Panc1 (cell line): ENCODE measurements around the gene CASQ2. TPM values are rescaled to one million over a fixed set of nuclear protein-coding genes. Genes with fewer than 3 reads are reported as not detected.

ENCODE experiments used
- ATAC-seq: fragments of 200-7000 bp; cut with Tn5 transposase; 2 replicates; pipeline ENCODE4 v1.9.1; 2020; ENCODE audit warnings: mild to moderate bottlenecking, moderate library complexity
- BruUV-seq: library from RNA; stranded (reverse); fragments of 400-500 nt; replicated peaks from 2 replicates; lab custom pipeline; 2021; lab: Mats Ljungman, UMichigan
- CTCF ChIA-PET: fragments of 300-600 bp; sonication (Branson Sonifier 250); formaldehyde crosslinking; loops from one replicate; lab custom pipeline; 2022; ENCODE audit warnings: antibody characterized with exemption; lab: Charles Lee
- POLR2A ChIA-PET: fragments of 300-600 bp; sonication (Branson Sonifier 250); formaldehyde crosslinking; loops from one replicate; lab custom pipeline; 2022; ENCODE audit warnings: antibody characterized with exemption; lab: Charles Lee
- DNase-seq: peaks from one replicate; pipeline ENCODE4 v3.0.0-alpha.2; 2010; ENCODE audit warnings: low read depth, low spot score
- H3K27ac ChIP-seq: 2 replicates; pipeline ENCODE4 v1.5.1; 2011; ENCODE audit warnings: mild to moderate bottlenecking, low read length, inconsistent platforms
- H3K27me3 ChIP-seq: fragments of 200-500 bp; sonication (Bioruptor generic); 2 replicates; pipeline ENCODE4 v1.6.0; 2014; ENCODE audit warnings: low read length, inconsistent platforms; ENCODE audit not compliant: control insufficient read depth, insufficient read depth
- H3K36me3 ChIP-seq: fragments of 200-500 bp; sonication (Bioruptor generic); 2 replicates; pipeline ENCODE4 v1.5.1; 2014; ENCODE audit warnings: inconsistent platforms, mild to moderate bottlenecking, low read length, moderate library complexity; ENCODE audit not compliant: control insufficient read depth, insufficient read depth
- H3K4me1 ChIP-seq: 2 replicates; pipeline ENCODE4 v1.5.1; 2011; ENCODE audit warnings: inconsistent platforms, mild to moderate bottlenecking, low read length, moderate library complexity; ENCODE audit not compliant: control insufficient read depth, insufficient read depth
- H3K4me3 ChIP-seq, 2 experiments: 2 replicates each; pipeline ENCODE4 v1.5.1; 2011 to 2012; ENCODE audit warnings: low read depth in 2 of 2, low read length in 2 of 2, mild to moderate bottlenecking in 2 of 2, inconsistent platforms in 1 of 2, moderate library complexity in 1 of 2
- H3K9me3 ChIP-seq: fragments of 200-500 bp; sonication (Bioruptor generic); 2 replicates; pipeline ENCODE4 v1.5.1; 2014; ENCODE audit warnings: low read depth, mild to moderate bottlenecking, inconsistent platforms, low read length, moderate library complexity; ENCODE audit not compliant: control insufficient read depth, insufficient read depth
- POLR2AphosphoS5 ChIP-seq: IDR thresholded peaks from 2 replicates; pipeline ENCODE4 v1.6.1; 2012; ENCODE audit warnings: mild to moderate bottlenecking, low read depth, low read length, moderate library complexity
- SIN3A ChIP-seq: IDR thresholded peaks from 2 replicates; pipeline ENCODE4 v1.6.1; 2012; ENCODE audit warnings: low read depth, mild to moderate bottlenecking, low read length, moderate library complexity, borderline replicate concordance; ENCODE audit not compliant: insufficient read depth
- TCF7L2 ChIP-seq: IDR thresholded peaks from 2 replicates; pipeline ENCODE4 v1.6.1; 2011; ENCODE audit warnings: mild to moderate bottlenecking, low read depth, low read length, inconsistent platforms
- in situ Hi-C: cut with HindIII; loops from 2 replicates; pipeline ENCODE4 v1.10.0; 2016; ENCODE audit warnings: low sequenced_read_pairs, low pct_unique_long_range_greater_than_20kb
- intact Hi-C: fragments of 100-400 bp; cut with micrococcal nuclease; formaldehyde crosslinking; loops from one replicate; pipeline ENCODE4 v1.10.0; 2022; ENCODE audit not compliant: unreplicated experiment
- total RNA-seq: library from RNA; stranded (reverse); gene quantifications from one replicate; pipeline ENCODE4 v1.2.1, GENCODE V29; 2021; ENCODE audit not compliant: unreplicated experiment
- TF ChIP-seq, protein P1 (sequence below), 2 experiments: IDR thresholded peaks; 2 replicates each; pipeline ENCODE4 v1.6.1; 2011 to 2012; ENCODE audit warnings: low read depth in 2 of 2, control low read depth in 1 of 2, low read length in 1 of 2, mild to moderate bottlenecking in 1 of 2, moderate library complexity in 1 of 2; ENCODE audit not compliant: insufficient read depth in 1 of 2
- TF ChIP-seq, protein P2 (sequence below): fragments of 450-650 bp; IDR thresholded peaks from 2 replicates; pipeline ENCODE4 v1.5.1; 2017; ENCODE audit warnings: mild to moderate bottlenecking

CASQ2 gene
- total RNA-seq, 1 experiment from 2014 or later = not detected

DNA sequence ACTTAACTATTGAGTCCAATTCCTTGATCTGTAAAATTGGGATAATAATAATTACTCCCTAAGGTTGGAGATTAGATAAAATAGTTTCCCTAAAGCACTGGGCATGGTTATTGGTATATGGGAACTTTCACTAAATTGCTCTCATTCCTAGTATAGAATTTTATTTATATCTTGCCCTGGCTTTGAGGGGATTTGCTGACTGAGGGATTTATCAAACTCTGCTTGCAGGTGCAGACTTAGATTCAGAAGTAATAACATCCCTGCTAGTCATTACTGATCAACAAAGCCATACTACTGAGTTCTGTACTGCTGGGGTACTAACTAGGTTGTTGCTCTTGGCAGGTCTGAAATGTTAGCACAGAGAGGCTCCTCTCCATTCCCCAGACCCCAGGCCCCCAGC is 41.9 kb downstream of the CASQ2 start:
- no peaks in the 10 kb centered on the region for H3K9me3 ChIP-seq
- in situ Hi-C loops = no loop called here

DNA sequence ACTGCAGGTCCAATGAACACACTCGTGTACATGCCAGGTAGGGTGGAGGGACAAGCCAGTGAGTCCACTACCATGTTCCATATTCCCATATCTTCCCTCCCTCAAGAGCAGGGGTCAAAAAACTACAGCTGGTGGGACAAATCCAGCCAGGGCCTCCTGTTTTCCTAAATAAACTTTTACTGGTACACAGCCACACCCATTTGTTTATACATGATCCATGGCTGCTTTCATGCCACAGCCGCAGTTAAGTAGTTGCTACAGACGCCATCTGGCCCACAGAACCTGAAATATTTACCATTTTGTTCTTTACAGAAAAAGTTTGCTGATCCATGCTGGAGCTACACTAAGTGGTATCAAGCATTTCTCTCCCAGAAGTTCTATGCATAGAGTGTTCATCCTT is 42.4 kb downstream of the CASQ2 start:
- TF ChIP-seq, protein P1, sequence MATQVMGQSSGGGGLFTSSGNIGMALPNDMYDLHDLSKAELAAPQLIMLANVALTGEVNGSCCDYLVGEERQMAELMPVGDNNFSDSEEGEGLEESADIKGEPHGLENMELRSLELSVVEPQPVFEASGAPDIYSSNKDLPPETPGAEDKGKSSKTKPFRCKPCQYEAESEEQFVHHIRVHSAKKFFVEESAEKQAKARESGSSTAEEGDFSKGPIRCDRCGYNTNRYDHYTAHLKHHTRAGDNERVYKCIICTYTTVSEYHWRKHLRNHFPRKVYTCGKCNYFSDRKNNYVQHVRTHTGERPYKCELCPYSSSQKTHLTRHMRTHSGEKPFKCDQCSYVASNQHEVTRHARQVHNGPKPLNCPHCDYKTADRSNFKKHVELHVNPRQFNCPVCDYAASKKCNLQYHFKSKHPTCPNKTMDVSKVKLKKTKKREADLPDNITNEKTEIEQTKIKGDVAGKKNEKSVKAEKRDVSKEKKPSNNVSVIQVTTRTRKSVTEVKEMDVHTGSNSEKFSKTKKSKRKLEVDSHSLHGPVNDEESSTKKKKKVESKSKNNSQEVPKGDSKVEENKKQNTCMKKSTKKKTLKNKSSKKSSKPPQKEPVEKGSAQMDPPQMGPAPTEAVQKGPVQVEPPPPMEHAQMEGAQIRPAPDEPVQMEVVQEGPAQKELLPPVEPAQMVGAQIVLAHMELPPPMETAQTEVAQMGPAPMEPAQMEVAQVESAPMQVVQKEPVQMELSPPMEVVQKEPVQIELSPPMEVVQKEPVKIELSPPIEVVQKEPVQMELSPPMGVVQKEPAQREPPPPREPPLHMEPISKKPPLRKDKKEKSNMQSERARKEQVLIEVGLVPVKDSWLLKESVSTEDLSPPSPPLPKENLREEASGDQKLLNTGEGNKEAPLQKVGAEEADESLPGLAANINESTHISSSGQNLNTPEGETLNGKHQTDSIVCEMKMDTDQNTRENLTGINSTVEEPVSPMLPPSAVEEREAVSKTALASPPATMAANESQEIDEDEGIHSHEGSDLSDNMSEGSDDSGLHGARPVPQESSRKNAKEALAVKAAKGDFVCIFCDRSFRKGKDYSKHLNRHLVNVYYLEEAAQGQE (IDR thresholded peaks at IDR 0.05; ENCODE audit: insufficient read depth in 1 of 2, low read depth in 2 of 2, low read length in 1 of 2) = no peak
- TF ChIP-seq SIN3A = no peak
- no peak for TF ChIP-seq POLR2AphosphoS5
- TF ChIP-seq, protein P2, sequence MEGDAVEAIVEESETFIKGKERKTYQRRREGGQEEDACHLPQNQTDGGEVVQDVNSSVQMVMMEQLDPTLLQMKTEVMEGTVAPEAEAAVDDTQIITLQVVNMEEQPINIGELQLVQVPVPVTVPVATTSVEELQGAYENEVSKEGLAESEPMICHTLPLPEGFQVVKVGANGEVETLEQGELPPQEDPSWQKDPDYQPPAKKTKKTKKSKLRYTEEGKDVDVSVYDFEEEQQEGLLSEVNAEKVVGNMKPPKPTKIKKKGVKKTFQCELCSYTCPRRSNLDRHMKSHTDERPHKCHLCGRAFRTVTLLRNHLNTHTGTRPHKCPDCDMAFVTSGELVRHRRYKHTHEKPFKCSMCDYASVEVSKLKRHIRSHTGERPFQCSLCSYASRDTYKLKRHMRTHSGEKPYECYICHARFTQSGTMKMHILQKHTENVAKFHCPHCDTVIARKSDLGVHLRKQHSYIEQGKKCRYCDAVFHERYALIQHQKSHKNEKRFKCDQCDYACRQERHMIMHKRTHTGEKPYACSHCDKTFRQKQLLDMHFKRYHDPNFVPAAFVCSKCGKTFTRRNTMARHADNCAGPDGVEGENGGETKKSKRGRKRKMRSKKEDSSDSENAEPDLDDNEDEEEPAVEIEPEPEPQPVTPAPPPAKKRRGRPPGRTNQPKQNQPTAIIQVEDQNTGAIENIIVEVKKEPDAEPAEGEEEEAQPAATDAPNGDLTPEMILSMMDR = no peak
- TF ChIP-seq TCF7L2 = no peak
- Histone ChIP-seq H3K27ac (no peak overlapping the region), H3K36me3 (no peaks in the 10 kb centered on the region), H3K4me1 (no peaks in the 10 kb centered on the region), H3K4me3 (no peak overlapping the region), H3K9me3 (no peaks in the 10 kb centered on the region), H3K27me3 (no peaks in the 10 kb centered on the region)
- DNase-seq (no peak), ATAC-seq (no peak)
- ChIA-PET CTCF (no interaction called here), POLR2A (no interaction called here)
- intact Hi-C loops (no loop called here), in situ Hi-C loops (no loop called here)
- BruUV-seq = no TSS peak

More for the DNA sequence above, 41.9 kb downstream of the CASQ2 start:
- Histone ChIP-seq H3K27ac (no peak overlapping the region), H3K27me3 (no peaks in the 10 kb centered on the region), H3K36me3 (no peaks in the 10 kb centered on the region), H3K4me3 (no peak overlapping the region), H3K4me1 (no peaks in the 10 kb centered on the region)
- TF ChIP-seq TCF7L2 = no peak
- TF ChIP-seq SIN3A = no peak
- no peak for TF ChIP-seq POLR2AphosphoS5
- TF ChIP-seq, protein P1 (IDR thresholded peaks at IDR 0.05; ENCODE audit: insufficient read depth in 1 of 2, low read depth in 2 of 2, low read length in 1 of 2) = no peak
- TF ChIP-seq, protein P2 = no peak
- ChIA-PET CTCF (no interaction called here), POLR2A (no interaction called here)
- ATAC-seq (no peak), DNase-seq (no peak)
- BruUV-seq = no TSS peak
- intact Hi-C loops = no loop called here
